ENCODE results near the gene FAM180A.
A peak's percentile ranks its signal among the peaks of the same experiment; 100 is the strongest.
"Not testable (repeated sequence)": the region's sequence is repeated elsewhere in the genome, so short reads cannot be mapped to it uniquely, and the experiment has no call there.

The FAM180A gene

DNA sequence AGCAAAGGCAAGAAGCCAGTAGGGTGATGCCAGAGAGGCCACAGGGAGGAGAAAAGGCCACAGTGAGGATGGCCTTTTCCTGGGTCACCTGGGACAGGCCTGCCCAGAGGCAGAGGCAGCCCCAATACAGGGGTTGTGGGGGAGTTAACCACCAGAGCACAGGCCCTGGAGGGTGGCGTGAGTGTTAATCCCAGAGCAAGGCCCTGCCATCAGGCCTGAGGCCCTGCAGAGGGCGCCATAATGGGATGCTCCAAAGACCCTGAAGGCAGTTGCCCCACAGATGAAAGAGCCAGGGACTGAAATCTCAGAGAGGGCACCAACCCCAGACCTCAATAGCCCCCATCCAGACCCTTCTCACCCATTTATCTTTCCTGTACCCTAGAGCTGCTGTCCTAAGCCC lies 44.5 kb downstream of the FAM180A start:
- Histone ChIP-seq H3K4me3 (ENCODE audit: insufficient read depth, low read length, poor library complexity, severe bottlenecking) (no peak overlapping the region), H4K20me1 (ENCODE audit: low read depth, low read length) (no peaks in the 10 kb centered on the region), H3K9me2 (replicated peaks; ENCODE audit: insufficient read depth, low read length) (no peaks in the 10 kb centered on the region), H2AFZ (ENCODE audit: low read depth, low read length, severe bottlenecking) (no peak overlapping the region), H3F3A (ENCODE audit: insufficient read depth) (no peaks in the 10 kb centered on the region), H3K27ac (ENCODE audit: low read depth, low read length) (no peak overlapping the region), H3K27me3 (ENCODE audit: low read length) (no peaks in the 10 kb centered on the region), H3K4me2 (ENCODE audit: low read depth, low read length, poor library complexity, severe bottlenecking) (no peak overlapping the region), H3K9ac (ENCODE audit: low read length) (no peak overlapping the region), H3K9me3 (ENCODE audit: insufficient read depth, low read length) (no peaks in the 10 kb centered on the region), H3K36me3 (ENCODE audit: low read length) (no peaks in the 10 kb centered on the region), H3K79me2 (ENCODE audit: insufficient read depth, low read length) (no peaks in the 10 kb centered on the region)
- no peak for TF ChIP-seq EZH2phosphoT487 (conservative IDR thresholded peaks at IDR 0.05; ENCODE audit: low read length)
- TF ChIP-seq, protein P1, sequence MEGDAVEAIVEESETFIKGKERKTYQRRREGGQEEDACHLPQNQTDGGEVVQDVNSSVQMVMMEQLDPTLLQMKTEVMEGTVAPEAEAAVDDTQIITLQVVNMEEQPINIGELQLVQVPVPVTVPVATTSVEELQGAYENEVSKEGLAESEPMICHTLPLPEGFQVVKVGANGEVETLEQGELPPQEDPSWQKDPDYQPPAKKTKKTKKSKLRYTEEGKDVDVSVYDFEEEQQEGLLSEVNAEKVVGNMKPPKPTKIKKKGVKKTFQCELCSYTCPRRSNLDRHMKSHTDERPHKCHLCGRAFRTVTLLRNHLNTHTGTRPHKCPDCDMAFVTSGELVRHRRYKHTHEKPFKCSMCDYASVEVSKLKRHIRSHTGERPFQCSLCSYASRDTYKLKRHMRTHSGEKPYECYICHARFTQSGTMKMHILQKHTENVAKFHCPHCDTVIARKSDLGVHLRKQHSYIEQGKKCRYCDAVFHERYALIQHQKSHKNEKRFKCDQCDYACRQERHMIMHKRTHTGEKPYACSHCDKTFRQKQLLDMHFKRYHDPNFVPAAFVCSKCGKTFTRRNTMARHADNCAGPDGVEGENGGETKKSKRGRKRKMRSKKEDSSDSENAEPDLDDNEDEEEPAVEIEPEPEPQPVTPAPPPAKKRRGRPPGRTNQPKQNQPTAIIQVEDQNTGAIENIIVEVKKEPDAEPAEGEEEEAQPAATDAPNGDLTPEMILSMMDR (IDR thresholded peaks at IDR 0.05; ENCODE audit: insufficient read depth, low read length, poor library complexity, severe bottlenecking): peak; percentile 22

DNA sequence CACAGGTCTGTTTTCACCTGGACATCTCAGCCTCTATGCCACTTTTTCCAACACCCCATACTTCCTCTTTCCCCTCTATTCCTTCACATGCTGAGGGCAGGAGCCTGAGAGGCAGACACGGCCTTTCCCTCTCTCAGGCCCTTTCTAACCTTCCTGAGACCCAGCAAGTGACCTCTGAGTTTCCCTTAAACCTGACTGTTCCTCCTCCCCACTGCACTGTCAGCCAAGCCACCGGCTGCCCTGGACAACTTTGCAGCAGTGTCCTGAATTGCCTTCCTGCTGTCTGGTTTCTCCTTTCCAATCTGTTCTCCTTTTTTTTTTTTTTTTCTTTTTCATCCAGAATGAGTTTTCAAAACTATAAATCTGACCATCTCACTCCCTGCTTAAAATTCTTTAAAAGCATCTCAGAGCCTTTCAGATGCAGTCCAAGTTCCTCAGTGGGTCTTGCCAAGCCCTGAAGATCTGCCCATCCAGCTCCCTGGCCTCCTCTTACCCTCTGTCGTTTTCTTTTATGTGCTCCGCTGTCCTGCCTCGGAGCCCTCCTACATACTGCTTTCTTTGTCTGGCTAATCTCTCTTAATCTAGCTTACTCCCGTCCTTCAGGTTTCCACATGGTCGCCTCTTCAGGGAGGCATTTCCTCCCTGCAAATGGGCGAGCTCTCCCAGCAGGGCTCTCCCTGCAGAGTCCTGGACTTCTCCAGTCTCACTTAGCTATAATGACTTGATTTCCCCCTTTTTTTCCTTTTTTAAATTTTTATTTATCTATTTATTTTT lies 51.1 kb downstream of the FAM180A start:
- H3K4me2 ChIP-seq (ENCODE audit: low read depth, low read length, poor library complexity, severe bottlenecking): no peak overlapping the region
- H3K27me3 ChIP-seq (ENCODE audit: low read length): no peaks in the 10 kb centered on the region
- no peak overlapping the region for H3K4me3 ChIP-seq (ENCODE audit: insufficient read depth, low read length, poor library complexity, severe bottlenecking)
- no peak overlapping the region for H3K27ac ChIP-seq (ENCODE audit: low read depth, low read length)
- no peaks in the 10 kb centered on the region for H3K79me2 ChIP-seq (ENCODE audit: insufficient read depth, low read length)
- no peaks in the 10 kb centered on the region for H3K9me3 ChIP-seq (ENCODE audit: insufficient read depth, low read length)
- no peaks in the 10 kb centered on the region for H3K9me2 ChIP-seq (replicated peaks; ENCODE audit: insufficient read depth, low read length)
- no peak overlapping the region for H2AFZ ChIP-seq (ENCODE audit: low read depth, low read length, severe bottlenecking)
- no peaks in the 10 kb centered on the region for H3F3A ChIP-seq (ENCODE audit: insufficient read depth)
- H4K20me1 ChIP-seq (ENCODE audit: low read depth, low read length): no peaks in the 10 kb centered on the region
- no peak overlapping the region for H3K9ac ChIP-seq (ENCODE audit: low read length)
- no peaks in the 10 kb centered on the region for H3K36me3 ChIP-seq (ENCODE audit: low read length)
- TF ChIP-seq, protein P1 (IDR thresholded peaks at IDR 0.05; ENCODE audit: insufficient read depth, low read length, poor library complexity, severe bottlenecking): no peak
- no peak for TF ChIP-seq EZH2phosphoT487 (conservative IDR thresholded peaks at IDR 0.05; ENCODE audit: low read length)

DNA sequence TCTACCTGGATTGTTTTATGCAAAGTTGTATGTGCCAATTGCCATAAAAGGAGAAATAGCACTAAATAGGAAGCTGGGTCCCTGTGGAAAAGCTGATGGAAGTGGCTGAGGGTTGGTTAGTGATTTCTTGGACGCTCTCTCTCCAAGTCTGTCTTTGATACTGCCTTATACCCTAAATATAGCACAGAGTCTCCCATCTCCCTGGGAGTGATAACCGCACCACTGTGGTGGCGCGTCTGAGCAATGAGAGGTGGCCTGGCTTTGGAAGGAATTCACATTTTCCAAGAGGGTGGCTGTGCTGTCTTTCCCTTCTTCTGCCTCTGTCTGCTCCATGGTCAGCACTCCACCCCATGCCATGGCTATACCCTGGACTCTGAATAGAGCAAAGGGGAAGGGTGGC lies 55.1 kb downstream of the FAM180A start:
- Histone ChIP-seq H3K79me2 (ENCODE audit: insufficient read depth, low read length) (no peaks in the 10 kb centered on the region), H3K27ac (ENCODE audit: low read depth, low read length) (no peak overlapping the region), H3K9me2 (replicated peaks; ENCODE audit: insufficient read depth, low read length) (no peaks in the 10 kb centered on the region), H3K36me3 (ENCODE audit: low read length) (no peaks in the 10 kb centered on the region), H3K9me3 (ENCODE audit: insufficient read depth, low read length) (no peaks in the 10 kb centered on the region), H3F3A (ENCODE audit: insufficient read depth) (no peaks in the 10 kb centered on the region), H4K20me1 (ENCODE audit: low read depth, low read length) (no peaks in the 10 kb centered on the region), H2AFZ (ENCODE audit: low read depth, low read length, severe bottlenecking) (no peak overlapping the region), H3K9ac (ENCODE audit: low read length) (no peak overlapping the region), H3K27me3 (ENCODE audit: low read length) (no peaks in the 10 kb centered on the region), H3K4me3 (ENCODE audit: insufficient read depth, low read length, poor library complexity, severe bottlenecking) (no peak overlapping the region), H3K4me2 (ENCODE audit: low read depth, low read length, poor library complexity, severe bottlenecking) (no peak overlapping the region)
- TF ChIP-seq, protein P1 (IDR thresholded peaks at IDR 0.05; ENCODE audit: insufficient read depth, low read length, poor library complexity, severe bottlenecking): no peak
- no peak for TF ChIP-seq EZH2phosphoT487 (conservative IDR thresholded peaks at IDR 0.05; ENCODE audit: low read length)

DNA sequence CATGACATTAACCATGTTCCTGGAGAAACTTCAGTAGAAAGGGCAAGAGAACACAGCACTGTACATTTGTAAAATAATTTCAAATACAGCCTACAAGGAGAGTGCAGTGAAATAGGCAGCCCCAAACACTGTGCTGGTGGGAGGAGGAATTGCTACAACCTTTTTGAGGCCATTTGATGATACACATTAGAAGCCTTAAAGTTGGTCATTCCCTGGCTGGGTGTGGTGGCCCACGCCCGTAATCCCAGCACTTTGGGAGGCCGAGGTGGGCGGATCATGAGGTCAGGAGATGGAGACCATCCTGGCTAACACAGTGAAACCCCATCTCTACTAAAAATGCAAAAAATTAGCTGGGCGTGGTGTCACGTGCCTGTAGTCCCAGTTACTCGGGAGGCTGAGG lies 56.0 kb downstream of the FAM180A start:
- H4K20me1 ChIP-seq (ENCODE audit: low read depth, low read length); H3F3A ChIP-seq (ENCODE audit: insufficient read depth); H3K9me2 ChIP-seq (replicated peaks; ENCODE audit: insufficient read depth, low read length); H3K4me3 ChIP-seq (ENCODE audit: insufficient read depth, low read length, poor library complexity, severe bottlenecking); H3K9ac ChIP-seq (ENCODE audit: low read length); H3K27me3 ChIP-seq (ENCODE audit: low read length); H3K79me2 ChIP-seq (ENCODE audit: insufficient read depth, low read length); H3K36me3 ChIP-seq (ENCODE audit: low read length); H2AFZ ChIP-seq (ENCODE audit: low read depth, low read length, severe bottlenecking); H3K27ac ChIP-seq (ENCODE audit: low read depth, low read length); H3K4me2 ChIP-seq (ENCODE audit: low read depth, low read length, poor library complexity, severe bottlenecking); H3K9me3 ChIP-seq (ENCODE audit: insufficient read depth, low read length): not testable (repeated sequence)
